HG02571 (cell line): ENCODE data around the gene CHTF18.

Source experiments
- ATAC-seq: cut with Tn5 transposase; IDR thresholded peaks from one replicate; pipeline ENCODE4 v1.9.1; 2021; ENCODE audit warnings: mild to moderate bottlenecking, moderate library complexity; ENCODE audit not compliant: unreplicated experiment

Gene CHTF18

GRCh38 chr16:760065-760464 lies 28.4 kb upstream of the CHTF18 start:
- ATAC-seq = no peak

GRCh38 chr16:760545-761343 lies 27.7 kb upstream of the CHTF18 start, which contains the start of gene MSLN:
Gene MSLN, plus strand, starts transcription at chr16:760734. Its CDS starts 1,947 bp downstream, at chr16:762681.
- ATAC-seq = no peak

- ATAC-seq = no peak
These were observed 26.6 kb upstream of the CHTF18 start for GRCh38 chr16:761625-762513.

GRCh38 chr16:762595-763268 lies 25.7 kb upstream of the CHTF18 start:
- ATAC-seq = no peak

GRCh38 chr16:763369-764183 lies 24.8 kb upstream of the CHTF18 start:
- no peak for ATAC-seq

GRCh38 chr16:764184-764750 lies 24.2 kb upstream of the CHTF18 start:
- ATAC-seq = no peak

- ATAC-seq = no peak
These were observed 23.5 kb upstream of the CHTF18 start for GRCh38 chr16:764848-765487.

- no peak for ATAC-seq
These were observed 22.9 kb upstream of the CHTF18 start for GRCh38 chr16:765488-765865.

- no peak for ATAC-seq
These were observed 22.2 kb upstream of the CHTF18 start for GRCh38 chr16:766008-766819.

GRCh38 chr16:766820-767640 lies 21.4 kb upstream of the CHTF18 start:
- no peak for ATAC-seq

GRCh38 chr16:767743-768235 lies 20.6 kb upstream of the CHTF18 start:
- ATAC-seq = no peak

- no peak for ATAC-seq
These were observed 20.0 kb upstream of the CHTF18 start for GRCh38 chr16:768428-768827.

GRCh38 chr16:769184-769784 lies 19.1 kb upstream of the CHTF18 start:
- ATAC-seq = no peak

- ATAC-seq = no peak
These were observed 18.5 kb upstream of the CHTF18 start for GRCh38 chr16:769934-770333.

GRCh38 chr16:770411-770810 lies 18.0 kb upstream of the CHTF18 start:
- ATAC-seq = no peak

GRCh38 chr16:772959-773358 lies 15.5 kb upstream of the CHTF18 start:
- no peak for ATAC-seq
